GM20431 (cell line): ENCODE measurements around the gene BCR.

Experiments
- in situ Hi-C: fragments of 300-500 bp; cut with MseI, MboI; formaldehyde crosslinking; loops from one replicate; pipeline ENCODE4 v1.15.0; 2020; ENCODE audit warnings: low sequenced_read_pairs; ENCODE audit not compliant: unreplicated experiment

Gene BCR

DNA sequence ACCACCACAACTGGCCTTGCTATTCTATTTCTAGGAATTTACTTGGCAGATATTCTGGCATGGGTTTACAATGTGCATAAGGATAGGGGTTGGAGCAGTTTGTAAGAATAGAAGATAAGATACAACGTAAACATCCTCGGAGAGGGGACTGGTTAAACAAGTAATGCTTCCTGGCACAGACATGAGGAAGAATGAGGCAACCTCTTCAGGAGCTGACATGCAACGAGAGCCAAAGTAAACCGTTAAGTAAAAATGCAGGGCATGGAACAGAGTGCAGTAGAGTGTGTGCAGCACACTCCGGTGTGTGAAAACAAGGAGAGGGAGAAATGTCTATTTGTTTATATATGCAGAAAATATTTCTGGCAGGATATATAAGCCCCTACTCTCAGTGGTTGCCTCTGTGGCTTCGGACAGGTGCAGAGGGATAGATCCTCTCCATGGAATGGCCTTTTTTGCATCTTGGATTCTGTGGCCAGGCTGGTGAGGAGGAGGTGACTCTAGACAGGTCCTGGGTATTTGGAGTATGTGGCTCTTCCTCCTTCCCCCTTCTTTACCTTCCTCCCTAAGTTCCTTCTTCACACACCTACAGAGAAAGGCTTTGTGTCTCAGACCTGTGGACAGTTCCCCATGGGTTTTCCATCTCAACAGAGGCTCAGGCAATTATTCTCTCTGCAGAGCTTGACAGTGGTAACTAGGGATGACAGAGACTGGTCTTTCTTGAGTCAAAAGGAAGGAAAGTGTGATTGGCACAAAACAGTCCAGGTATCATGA is 32.5 kb upstream of the BCR start:
- in situ Hi-C loops: loop anchor here (25.0 kb wide), 1 partner anchor 361 kb away; no protein-coding TSS in a partner anchor

DNA sequence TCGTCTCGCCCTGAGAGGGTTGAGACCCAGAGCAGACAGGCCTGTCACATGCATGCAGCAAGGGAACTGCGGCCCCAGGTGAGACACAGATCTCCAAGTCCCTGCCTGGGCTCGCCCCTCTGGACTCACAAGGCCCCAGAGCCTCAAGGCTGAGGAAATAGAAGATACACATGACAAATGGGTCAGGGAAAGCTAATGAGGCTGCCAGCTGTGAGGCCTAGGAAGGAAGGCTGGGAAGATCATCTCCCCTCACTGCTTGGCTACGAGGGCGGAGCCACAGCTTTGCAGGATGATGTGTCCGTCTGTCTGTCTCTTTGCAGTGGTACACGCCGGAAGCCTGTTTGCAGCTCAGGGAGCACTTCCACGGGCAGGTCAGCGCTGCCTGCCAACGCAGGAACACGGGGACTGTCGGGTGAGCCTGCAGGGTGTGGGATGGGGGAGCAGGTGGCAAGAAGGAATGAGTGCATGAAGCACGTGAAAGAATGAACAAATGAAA is 30.5 kb upstream of the BCR start:
- in situ Hi-C loops: loop anchor here (25.0 kb wide), 1 partner anchor 362 kb away; no protein-coding TSS in a partner anchor

DNA sequence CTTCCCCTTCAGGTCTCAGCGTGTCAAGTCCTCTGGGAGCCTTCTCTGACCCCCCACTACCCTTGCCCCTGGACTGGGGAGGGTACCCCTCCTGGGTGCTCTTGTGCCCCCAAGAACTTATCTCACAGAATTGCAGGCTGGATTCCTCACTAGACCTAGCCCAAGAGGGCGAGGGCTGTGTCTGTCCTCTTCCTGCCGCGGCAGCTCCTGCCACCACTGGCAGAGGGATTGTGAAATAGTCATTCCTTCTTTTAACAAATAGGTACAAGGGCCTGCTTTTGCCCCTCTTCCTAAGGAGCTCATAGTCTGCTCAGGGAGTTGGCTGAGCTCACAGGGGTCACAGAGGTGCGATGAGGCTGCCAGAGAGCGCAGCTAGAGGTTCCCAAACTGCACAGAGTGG is 29.5 kb upstream of the BCR start:
- in situ Hi-C loops: no loop called here

DNA sequence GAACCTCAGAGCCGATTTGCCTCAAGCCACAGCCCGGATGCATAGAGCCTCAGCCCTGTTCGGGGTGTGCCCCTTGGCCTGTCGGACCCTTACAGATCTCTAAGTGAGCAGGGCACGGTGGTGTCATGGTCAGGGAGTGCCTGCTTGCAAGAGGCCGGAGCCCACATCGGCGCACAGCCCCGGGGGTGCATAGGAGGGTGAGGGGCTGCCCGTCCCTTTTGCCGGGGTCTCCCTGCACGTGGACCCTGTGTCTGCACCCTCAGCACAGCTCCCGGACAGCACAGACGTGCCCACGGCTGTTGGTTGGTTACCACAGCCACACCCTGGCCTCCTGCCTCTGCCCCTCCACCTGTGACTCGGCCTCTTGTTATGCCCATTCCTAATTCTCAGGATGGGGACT is 28.5 kb upstream of the BCR start:
- in situ Hi-C loops: no loop called here

DNA sequence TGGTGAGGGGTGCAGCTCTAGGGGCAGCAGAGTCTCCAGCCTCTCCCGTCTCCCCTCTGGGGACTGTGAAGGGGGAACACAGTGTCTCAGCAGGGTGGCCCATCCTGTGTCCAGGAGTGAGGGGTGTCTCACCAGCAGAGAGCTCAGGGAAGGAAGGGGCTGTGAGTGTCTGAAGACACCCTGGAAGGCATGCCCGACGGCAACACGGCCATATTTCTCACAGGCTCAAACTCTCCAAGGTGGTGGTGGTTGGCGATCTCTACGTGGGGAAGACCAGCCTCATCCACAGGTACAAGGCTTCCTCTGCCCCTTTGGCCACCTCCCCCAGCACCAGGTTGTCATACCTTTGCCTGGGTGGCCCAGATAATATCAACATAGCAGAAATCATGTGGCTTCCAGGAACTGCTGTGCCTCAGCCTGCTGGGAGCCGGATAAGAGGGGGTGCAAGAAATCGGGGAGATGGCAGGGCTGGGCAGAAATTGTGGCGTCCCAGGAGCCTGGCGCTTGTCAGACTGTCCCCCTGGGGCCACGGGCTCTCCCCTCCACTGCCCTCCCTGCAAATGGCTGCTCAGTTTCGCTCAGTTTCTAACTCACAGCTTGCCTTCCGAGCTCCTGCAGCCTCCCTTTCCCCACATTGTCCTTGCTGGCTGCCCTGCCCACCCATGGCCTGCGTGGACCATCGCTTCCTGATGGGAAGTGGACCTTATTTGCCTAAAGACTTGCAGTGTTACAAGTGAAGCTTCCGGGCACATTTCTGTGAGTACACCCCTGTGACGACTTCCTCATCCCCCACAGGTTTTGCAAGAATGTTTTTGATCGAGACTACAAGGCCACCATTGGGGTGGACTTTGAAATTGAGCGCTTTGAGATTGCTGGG is 27.8 kb upstream of the BCR start:
- in situ Hi-C loops: no loop called here

DNA sequence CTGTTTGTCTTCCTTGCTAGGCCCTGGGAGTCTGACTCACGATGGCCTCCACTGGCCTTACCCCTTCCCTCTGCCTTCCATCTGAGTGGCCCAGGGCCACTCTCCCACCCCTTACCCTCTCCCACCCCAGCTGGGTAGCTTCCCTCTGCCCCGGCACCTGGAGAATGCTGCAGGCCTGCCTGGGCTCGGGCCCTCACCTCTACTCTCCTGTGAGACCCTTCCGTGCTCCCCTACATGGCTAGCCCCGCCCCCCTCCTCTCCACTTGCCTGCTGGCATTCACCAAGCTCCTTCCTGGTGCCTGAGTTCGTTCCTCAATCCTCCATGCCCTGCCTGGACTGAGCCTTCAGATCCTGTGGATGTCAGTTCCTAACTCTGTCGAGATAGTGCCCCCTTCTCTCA is 26.3 kb upstream of the BCR start:
- in situ Hi-C loops: no loop called here

DNA sequence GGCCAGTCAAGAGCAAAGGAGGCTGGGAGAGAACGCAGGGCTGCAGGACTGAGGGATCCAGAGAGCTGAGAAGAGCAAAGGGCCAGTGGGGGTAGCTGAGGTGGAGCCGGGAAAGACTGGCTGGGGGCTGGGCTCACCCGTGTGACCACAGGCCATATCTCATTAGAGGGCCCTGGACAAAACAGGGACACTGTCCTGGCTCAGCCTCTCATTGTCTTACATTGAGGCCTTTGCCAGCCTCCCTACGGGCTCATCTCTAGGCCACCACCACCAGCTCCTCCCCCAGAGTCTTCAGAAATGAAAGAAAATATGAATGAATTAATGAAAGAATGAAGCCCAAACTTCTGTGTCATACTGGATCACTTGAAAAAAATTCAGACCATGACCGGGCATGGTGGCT is 25.8 kb upstream of the BCR start:
- in situ Hi-C loops: no loop called here

DNA sequence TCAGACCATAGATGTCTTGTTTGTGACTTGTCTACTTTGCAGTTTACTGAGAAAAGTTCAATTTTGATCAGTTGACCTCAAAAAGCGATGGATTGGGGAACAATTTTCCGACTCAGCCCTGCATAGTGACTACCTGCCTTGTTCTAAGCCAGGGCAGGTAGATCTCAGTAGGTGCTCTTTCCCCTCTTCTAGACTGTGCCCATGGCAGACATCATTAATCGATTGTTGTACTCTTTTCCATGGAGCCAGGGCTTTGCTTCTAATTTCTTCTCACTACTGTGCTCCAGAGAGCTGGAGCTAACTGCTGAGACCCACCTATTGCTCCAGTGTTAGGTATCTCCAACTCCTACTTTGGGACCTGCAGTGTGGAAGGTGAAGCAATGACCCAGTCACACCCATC is 25.2 kb upstream of the BCR start:
- in situ Hi-C loops: no loop called here

DNA sequence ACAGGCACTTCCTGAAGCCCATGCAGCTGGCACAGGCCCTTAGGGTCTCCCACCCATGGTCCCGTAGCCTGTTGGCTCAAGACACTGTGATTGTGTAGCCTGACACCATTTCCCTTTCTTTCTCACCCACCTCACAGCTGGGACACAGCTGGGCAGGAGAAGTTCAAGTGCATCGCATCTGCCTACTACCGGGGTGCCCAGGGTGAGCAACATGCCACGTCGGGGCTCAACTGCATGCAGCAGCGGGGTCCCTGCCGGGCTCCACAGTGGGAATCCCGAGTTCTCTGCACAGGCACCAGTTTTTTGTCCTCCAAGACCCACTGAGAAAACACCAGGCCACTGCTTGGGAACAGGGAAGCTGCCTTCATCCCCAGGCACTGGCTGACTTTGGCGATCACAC is 24.5 kb upstream of the BCR start:
- in situ Hi-C loops: no loop called here

DNA sequence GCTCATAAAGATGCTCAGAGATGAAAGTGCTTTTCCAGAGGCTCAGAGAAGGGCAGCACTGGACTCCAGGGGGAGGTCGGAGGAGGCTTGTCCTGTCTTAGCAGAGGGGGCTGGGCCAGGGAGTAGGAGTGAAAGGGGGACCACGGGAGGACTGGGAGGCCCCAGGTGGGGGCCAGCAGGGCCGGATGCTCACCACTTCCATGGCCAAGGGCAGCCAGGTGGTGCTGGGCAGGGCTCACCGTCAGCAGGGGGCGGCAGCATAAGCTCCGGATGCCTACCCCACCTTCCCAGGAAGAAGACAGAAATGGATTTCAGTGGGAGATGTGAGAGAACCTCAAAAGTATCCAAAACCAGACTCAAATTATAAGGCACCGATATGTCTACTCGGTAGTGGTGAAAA is 24.0 kb upstream of the BCR start:
- in situ Hi-C loops: no loop called here

DNA sequence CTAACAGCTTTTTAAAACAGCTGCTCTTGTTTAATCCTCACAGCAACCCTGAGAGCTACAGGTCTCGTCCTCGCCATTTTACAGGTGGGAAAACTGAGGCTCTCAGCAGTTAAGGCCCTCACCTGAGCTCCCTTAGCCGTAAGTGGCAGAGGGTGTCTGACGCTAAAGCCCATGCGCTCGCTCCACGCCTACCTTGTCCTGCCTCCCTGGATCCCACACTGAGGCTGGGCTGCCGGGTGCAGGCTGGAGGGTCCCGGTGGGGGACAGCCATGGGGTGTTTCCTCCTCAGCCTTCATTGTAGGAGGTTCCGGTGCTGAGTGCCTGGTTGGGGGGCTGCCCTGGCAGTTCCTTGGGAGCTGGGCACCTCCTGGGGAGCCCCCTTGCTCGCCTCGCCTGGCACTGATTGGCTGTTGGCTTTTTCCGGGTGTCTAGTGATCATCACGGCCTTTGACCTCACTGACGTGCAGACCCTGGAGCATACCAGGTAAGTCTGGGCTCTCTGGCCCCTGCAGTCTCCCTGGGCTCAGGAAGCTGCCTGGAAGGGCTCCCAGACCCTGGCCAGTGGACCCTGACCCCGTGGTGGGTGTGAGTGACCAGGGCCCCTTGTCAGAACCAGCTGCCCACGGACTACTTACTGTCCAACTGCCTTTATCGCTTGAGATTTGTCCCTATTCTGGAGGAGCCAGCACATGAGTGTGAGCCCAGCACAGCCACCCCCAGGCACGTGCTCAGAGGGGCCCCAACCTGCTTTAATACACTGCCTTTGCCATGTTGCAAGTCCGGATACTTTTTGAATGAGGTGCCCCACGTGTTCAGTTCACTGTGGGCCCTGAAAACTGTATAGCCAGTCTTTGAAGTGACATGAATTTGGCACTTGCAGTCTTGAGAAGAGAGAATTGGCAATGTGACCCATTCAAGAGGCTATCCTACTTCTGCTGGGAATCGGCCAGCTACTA is 22.5 kb upstream of the BCR start:
- in situ Hi-C loops: no loop called here

DNA sequence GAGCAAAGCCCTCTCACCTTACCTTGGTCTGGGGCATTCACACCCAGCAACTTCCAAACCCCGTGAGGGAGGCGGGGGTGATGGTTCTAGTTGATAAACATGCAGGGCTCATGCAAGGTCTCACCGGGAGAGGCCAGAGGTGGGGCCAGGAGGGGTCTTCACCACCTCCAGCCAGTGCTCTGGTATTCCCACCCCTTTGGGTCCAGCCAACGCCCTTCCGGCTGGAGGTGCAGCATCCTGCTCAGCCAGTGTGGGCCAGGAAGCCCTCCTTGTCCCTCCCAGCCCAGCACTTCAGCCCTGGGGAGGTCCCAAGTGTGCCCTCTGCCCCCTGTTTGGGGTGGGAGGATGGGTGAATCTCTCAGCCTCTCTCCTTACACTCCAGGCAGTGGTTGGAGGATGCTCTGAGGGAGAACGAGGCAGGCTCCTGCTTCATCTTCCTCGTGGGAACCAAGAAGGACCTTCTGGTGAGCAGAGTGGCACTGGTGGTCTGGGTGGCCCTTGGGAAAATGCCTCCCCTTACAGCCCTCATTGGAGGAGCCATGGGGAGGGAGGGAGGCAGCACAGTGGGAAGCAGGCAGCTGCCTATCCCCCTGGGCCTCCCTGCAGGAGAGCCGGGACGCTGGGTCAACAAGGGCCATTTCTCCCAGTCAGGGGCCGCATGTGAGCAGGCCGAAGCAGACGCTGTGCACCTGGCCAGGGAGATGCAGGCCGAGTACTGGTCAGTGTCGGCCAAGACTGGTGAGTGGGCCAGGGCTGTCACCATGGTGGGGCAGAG is 21.6 kb upstream of the BCR start:
- in situ Hi-C loops: no loop called here

DNA sequence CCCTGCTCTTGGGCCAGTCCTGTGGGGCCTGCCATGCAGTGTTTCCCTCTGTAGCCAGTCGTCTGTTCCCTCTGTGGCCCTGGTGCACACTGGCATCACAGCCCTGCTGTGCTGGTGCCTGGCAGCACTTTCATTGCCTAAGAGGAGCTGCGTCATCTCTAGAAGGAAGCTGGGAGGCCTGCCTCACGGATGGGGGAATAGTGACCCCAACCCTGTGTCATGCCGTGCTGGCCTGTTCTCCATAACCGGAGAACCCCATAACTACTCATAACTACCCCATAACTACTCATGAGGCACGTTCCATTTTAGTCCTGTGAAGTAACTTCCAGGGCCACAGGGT is 21.0 kb upstream of the BCR start:
- in situ Hi-C loops: no loop called here

DNA sequence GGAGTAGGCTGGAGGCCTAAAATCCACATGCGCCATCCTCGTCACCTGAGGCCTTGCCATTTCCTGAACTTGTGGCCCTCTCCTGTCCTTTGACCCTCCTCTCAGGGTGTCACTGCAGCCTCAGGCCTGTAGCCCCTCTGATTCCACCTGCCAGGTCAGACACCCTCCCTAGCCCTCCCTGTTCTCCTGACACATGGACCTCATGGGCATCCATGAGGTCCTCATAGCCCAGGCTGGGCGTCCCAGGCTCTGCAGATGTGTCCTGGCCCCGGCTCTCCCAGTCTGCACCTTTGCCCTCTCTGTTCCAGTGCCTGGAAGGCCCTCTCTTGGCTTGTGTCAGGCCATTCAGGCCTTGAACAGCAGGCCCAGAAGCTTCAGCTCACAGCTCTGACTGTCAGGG is 19.3 kb upstream of the BCR start:
- in situ Hi-C loops: no loop called here

DNA sequence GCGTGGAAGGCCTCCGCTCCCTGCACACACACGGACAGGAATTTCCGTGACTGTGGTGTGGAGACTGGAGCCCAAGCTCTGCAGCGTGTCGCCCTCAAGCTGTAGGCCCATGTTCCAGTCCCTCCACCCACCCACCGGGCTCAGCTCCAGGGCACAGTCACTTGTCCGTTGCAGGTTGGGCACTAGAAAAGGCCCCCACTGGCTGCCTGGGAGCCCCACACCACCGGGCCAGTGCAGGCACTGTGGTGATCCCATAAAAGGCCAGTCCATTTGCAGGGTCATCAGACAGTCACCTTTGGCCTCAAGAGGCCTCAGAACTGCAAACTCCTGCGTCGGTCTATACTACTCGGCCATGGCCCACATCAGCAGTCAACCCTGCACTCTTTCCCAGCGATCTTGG is 18.7 kb upstream of the BCR start:
- in situ Hi-C loops: no loop called here

DNA sequence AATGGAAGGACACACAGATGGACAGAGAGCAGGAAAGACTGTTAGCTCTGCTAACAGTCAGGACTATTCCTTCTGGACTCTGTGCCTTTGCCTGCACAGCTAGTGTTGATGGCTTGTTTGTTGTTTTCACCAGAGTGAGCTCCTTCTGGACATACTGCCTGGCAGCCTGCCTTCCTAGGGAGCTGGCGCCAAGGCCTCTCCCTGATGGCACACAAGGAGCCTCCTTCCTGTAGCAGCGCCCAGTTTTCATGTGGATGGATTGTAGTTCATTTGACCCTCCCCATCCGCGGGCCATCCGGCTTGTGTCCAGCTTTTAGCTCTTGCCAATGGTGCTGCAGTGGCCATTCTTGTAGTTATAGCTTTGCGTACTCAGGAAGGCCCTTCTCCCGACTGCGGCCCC is 16.6 kb upstream of the BCR start:
- in situ Hi-C loops: no loop called here

DNA sequence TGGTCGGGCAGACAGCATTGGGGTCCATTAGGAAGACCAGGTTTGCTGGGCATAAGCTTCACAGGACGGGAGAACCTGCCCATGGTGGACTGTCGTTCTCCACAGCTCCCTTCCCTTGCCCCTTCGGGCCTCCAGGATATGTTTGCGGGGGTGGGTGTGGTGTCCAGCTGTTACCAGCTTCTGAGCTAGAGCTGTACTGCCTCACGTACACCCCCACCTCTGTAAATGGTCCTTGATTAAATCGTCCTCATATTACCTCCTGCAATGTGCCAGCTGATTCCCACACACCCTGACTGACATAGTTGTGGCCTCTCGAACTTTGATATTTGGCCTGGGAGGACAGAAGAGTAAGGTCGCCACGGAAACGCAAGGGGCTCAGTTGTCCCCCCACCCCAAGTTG is 16.2 kb upstream of the BCR start:
- in situ Hi-C loops: no loop called here

DNA sequence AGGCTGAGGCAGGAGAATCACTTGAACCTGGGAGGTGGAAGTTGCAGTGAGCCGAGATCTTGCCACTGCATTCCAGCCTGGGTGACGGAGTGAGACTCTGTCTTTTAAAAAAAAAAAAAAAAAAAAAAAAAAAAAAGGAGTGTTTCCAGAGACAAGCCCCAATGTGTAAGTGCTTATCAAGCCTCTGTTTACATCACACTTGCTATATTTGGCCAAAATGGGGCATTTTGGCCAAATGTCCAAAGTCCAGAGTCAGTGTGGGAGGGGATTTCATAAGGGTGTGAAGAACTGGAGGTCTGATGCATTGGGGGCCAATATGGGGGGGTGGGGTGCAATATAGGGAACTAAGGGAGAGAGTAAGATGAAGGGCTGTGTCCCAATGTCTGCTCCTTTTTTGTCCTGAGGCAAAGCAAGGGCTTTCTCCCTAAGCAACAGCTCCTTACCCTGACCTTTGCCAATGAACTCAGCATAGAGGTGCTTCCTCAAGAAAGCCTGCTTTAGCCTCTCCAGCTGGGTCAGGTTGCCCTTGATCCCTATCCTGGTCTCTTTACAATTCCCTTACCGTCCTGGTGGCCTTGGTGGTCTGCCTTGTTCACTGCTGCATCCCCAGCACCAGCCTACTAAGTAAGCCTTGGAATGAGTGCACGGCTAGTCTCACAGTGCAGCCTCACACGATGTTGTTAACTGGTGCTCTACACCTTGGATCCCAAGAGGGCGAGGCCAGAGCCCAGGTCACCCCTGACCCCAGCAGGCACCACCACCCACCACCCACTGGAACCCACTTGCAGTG is 14.1 kb upstream of the BCR start:
- in situ Hi-C loops: no loop called here
